ENCODE measurements around the gene GZMM. TPM values are rescaled to one million over a fixed set of nuclear protein-coding genes. Genes with fewer than 3 reads are reported as not detected.

GZMM gene
- total and polyA plus RNA-seq, 3 donors from 2014 or later: 0.31 to 2.2 (median 1.4) TPM

GRCh38 chr19:540867-541637 is 2.8 kb upstream of the GZMM start:
- Histone ChIP-seq H3K4me1 (no peaks in the 10 kb centered on the region), H3K4me3 (no peak overlapping the region), H3K36me3 (ENCODE audit: low read depth, missing control alignments) (no peaks in the 10 kb centered on the region), H3K9me3 (no peaks in the 10 kb centered on the region), H3K27ac (no peak overlapping the region), H3K27me3 (no peaks in the 10 kb centered on the region)
- TF ChIP-seq CTCF (IDR thresholded peaks at IDR 0.05): no peak
- TF ChIP-seq POLR2A (IDR thresholded peaks at IDR 0.05): no peak
- intact Hi-C loops (cut with DNase I; ENCODE audit: low total_unique reads): no loop called here
- no peak for DNase-seq
- 93 to 96% methylated on average over 41 to 51 of the region's 51 CpGs for WGBS, 2 donors

GRCh38 chr19:541699-542098 is 2.2 kb upstream of the GZMM start:
- H3K4me1 ChIP-seq: no peaks in the 10 kb centered on the region
- no peak for DNase-seq
- no peak for TF ChIP-seq CTCF (IDR thresholded peaks at IDR 0.05)
- TF ChIP-seq POLR2A (IDR thresholded peaks at IDR 0.05): no peak
- WGBS, 2 donors: 89 to 90% methylated on average over 25 to 26 of the region's 26 CpGs
- H3K27me3 ChIP-seq: no peaks in the 10 kb centered on the region
- no peaks in the 10 kb centered on the region for H3K9me3 ChIP-seq
- no peaks in the 10 kb centered on the region for H3K36me3 ChIP-seq (ENCODE audit: low read depth, missing control alignments)
- intact Hi-C loops (cut with DNase I; ENCODE audit: low total_unique reads): no loop called here
- no peak overlapping the region for H3K27ac ChIP-seq
- H3K4me3 ChIP-seq: no peak overlapping the region

DNA sequence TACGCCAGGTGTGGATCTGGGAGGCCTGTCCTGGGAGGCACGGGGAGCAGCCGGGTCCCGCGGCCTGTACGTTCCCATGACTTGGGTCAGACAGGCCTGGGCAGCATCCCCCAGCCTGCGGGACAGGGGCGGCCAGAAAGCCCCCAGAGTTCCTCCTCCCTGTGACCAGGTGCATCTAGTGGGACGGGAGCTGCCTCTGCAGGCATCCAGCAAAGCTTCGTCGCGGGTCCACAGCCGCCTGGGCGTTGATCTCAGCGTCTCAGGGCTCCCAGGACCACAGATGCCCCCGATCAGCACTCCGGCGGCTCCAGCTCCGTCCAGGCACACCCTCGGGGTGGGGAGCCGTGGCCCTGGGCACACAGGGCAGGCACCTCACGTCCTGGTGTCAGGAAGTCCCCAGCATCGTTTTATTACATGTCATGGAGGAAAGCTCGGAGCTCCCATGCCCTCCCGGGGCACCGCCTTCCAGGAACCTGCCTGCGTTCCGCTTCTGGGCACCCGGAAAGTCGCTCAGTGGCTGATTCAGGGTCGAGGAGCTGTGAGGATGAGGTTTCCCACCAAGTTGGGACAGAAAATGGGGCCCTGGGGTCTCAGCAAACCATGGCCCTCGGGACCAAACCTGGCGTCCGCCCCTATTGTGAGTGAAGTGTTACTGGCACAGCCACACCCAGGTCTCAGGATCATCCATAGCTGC is 1.5 kb upstream of the GZMM start:
- no peaks in the 10 kb centered on the region for H3K9me3 ChIP-seq
- TF ChIP-seq CTCF (IDR thresholded peaks at IDR 0.05): no peak
- TF ChIP-seq POLR2A (IDR thresholded peaks at IDR 0.05): no peak
- DNase-seq: no peak
- H3K27me3 ChIP-seq: no peaks in the 10 kb centered on the region
- no peaks in the 10 kb centered on the region for H3K4me1 ChIP-seq
- H3K27ac ChIP-seq: no peak overlapping the region
- 89% methylated on average over 30 of the region's 34 CpGs; no CpG with 5 or more reads in 1 of the 2 donors for WGBS, 2 donors
- H3K4me3 ChIP-seq: no peak overlapping the region
- intact Hi-C loops (cut with DNase I; ENCODE audit: low total_unique reads): no loop called here
- no peaks in the 10 kb centered on the region for H3K36me3 ChIP-seq (ENCODE audit: low read depth, missing control alignments)

DNA sequence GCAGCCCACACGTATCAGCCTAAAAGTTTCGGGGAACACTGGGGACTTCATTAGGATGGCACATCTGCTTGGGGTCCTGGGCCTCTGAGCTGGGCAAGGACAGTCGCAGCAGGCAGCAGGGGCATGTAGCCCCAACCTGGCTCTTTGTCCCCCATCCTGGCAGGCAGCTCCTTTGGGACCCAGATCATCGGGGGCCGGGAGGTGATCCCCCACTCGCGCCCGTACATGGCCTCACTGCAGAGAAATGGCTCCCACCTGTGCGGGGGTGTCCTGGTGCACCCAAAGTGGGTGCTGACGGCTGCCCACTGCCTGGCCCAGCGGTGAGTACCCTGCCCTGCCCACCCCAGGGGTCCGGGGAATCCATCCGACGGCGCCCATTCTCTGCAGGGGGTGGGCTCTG is 3.3 kb downstream of the GZMM start:
- Histone ChIP-seq H3K27me3 (no peaks in the 10 kb centered on the region), H3K27ac (no peak overlapping the region), H3K4me3 (no peak overlapping the region), H3K9me3 (no peaks in the 10 kb centered on the region), H3K4me1 (no peaks in the 10 kb centered on the region), H3K36me3 (ENCODE audit: low read depth, missing control alignments) (no peaks in the 10 kb centered on the region)
- TF ChIP-seq POLR2A (IDR thresholded peaks at IDR 0.05) (no peak), CTCF (IDR thresholded peaks at IDR 0.05) (no peak)
- intact Hi-C loops (cut with DNase I; ENCODE audit: low total_unique reads): no loop called here
- DNase-seq: no peak
- WGBS, 2 donors: 77 to 88% methylated on average over 3 to 12 of the region's 15 CpGs
